ENCODE data around the gene PCDHGA5.

- TF ChIP-seq CTCF (IDR thresholded peaks at IDR 0.05 in 2 of 3, conservative IDR thresholded peaks at IDR 0.05 in 1 of 3; ENCODE audit: borderline replicate concordance in 1 of 3, insufficient read depth in 1 of 3, low read depth in 2 of 3, low read length in 2 of 3) (no peak), POLR2AphosphoS5 (IDR thresholded peaks at IDR 0.05; ENCODE audit: low read depth, low read length) (no peak), POLR2A (IDR thresholded peaks at IDR 0.05; ENCODE audit: borderline replicate concordance, extremely low read depth, insufficient read depth, insufficient read length) (no peak), ZFX (IDR thresholded peaks at IDR 0.05) (no peak), EZH2phosphoT487 (IDR thresholded peaks at IDR 0.05; ENCODE audit: borderline replicate concordance) (no peak), EZH2 (IDR thresholded peaks at IDR 0.05) (no peak), SIN3A (IDR thresholded peaks at IDR 0.05; ENCODE audit: low read depth) (no peak), REST (IDR thresholded peaks at IDR 0.05; ENCODE audit: low read depth) (no peak), SP1 (IDR thresholded peaks at IDR 0.05; ENCODE audit: low read depth) (no peak), RAD21 (IDR thresholded peaks at IDR 0.05; ENCODE audit: low read depth) (no peak)
Measured at GRCh38 chr5:141366016-141366896, 2.3 kb downstream of the PCDHGA5 start.
